DND-41 (cell line): ENCODE results near the gene ZSCAN18.

Experiments
- EZH2 ChIP-seq: IDR thresholded peaks from 3 replicates; pipeline ENCODE4 v1.6.1; 2012; ENCODE audit warnings: borderline replicate concordance, low read depth, mild to moderate bottlenecking, moderate library complexity, low read length, inconsistent platforms; ENCODE audit not compliant: severe bottlenecking
- TF ChIP-seq, protein P1 (sequence below): IDR thresholded peaks from 2 replicates; pipeline ENCODE4 v1.5.1; 2012; ENCODE audit warnings: borderline replicate concordance, low read length, moderate library complexity, mild to moderate bottlenecking; ENCODE audit not compliant: poor library complexity, severe bottlenecking; ENCODE audit errors: extremely low read depth

GRCh38 chr19:58059671-58060078, 38.4 kb downstream of the ZSCAN18 start:
- TF ChIP-seq, protein P1, sequence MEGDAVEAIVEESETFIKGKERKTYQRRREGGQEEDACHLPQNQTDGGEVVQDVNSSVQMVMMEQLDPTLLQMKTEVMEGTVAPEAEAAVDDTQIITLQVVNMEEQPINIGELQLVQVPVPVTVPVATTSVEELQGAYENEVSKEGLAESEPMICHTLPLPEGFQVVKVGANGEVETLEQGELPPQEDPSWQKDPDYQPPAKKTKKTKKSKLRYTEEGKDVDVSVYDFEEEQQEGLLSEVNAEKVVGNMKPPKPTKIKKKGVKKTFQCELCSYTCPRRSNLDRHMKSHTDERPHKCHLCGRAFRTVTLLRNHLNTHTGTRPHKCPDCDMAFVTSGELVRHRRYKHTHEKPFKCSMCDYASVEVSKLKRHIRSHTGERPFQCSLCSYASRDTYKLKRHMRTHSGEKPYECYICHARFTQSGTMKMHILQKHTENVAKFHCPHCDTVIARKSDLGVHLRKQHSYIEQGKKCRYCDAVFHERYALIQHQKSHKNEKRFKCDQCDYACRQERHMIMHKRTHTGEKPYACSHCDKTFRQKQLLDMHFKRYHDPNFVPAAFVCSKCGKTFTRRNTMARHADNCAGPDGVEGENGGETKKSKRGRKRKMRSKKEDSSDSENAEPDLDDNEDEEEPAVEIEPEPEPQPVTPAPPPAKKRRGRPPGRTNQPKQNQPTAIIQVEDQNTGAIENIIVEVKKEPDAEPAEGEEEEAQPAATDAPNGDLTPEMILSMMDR = no peak
- no peak for TF ChIP-seq EZH2
